HG03558 (cell line): Measurements from ENCODE around the gene RBM39.
"Not testable (repeated sequence)": the region's sequence is repeated elsewhere in the genome, so short reads cannot be mapped to it uniquely, and the experiment has no call there.

Experiments used
- ATAC-seq: cut with Tn5 transposase; IDR thresholded peaks from one replicate; pipeline ENCODE4 v1.9.1; 2021; ENCODE audit warnings: moderate number of reproducible peaks; ENCODE audit not compliant: unreplicated experiment; ENCODE audit errors: extremely low read depth

The RBM39 gene

DNA sequence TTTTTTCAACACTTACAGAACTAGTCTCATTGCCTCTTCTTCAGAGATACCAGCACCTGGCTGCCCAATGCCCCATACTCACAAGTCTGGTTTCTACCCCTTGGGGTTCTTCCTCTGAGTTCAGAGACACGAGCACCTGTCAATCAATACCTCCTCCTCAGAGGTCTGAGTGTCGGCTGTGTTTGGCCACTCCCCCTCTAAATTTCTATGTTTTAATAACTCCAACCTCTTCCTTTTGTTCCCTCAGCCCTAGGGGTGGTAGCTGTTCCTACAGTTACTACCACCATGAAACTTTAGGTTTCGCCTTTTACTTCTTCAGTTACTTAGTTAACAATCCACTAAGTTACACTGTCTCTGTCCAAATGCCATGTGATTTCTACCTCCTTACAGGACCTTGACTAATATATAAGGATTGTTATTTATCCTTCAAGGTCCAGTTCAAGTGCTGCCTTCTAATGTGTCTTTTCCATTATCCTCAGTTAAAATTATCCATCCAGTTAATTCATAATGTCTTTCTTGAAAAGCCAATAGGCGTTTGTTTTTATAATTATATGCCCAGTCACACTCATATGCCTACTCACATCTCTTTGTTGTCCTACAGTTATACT, 15.1 kb upstream of the RBM39 start:
- no peak for ATAC-seq

DNA sequence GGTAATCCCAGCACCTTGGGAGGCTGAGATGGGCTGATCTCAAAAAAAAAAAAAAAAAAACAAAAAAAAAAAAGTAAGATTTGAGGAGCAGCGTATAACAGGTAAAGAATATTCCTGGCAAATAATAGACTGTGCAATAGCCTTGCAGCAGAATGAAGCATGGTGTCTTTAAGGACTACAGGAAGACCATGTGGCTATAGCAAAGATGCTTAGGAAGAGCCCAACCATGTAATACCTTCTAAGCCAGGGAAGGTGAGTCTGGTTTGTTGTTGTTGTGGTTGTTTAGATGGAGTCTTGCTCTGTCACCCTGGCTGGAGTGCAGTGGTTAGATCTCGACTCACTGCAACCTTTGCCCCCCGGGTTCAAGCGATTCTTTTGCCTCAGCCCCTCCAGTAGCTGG, 14.3 kb upstream of the RBM39 start:
- ATAC-seq: no peak

DNA sequence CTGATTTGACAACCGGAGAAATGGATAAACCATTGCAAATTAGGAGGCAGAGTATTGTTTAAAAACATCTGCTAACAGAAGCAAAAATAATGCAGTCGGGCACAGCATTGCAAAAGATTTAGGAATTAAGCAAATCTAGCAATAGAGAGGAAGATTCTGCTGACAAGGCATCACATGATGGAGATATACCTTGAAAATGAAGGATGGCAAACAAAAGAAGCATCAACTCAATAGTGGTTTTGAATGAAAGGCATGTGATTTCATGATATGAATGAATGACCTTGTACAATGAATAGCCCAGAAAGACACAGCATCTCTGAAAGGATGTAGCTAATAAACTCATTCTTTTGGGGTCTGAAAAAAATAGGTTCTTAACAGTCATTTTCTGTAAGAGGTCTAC, 8.6 kb upstream of the RBM39 start:
- ATAC-seq: no peak

DNA sequence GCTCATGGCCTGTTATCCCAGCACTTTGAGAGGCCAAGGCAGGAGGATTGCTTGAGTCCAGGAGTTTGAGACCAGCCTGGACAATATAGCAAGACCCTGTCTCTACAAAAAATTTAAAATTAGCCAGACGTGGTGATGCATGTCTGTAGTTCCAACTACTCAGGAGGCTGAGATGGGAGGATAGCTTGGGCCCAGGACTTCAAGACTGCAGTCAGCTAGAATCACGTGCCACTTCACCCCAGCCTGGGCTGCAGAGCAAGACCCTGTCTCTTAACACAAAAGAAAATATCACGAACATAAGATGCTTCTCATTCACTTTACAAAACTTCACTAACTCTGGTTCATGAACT, 2.4 kb upstream of the RBM39 start:
- ATAC-seq: not testable (repeated sequence)

DNA sequence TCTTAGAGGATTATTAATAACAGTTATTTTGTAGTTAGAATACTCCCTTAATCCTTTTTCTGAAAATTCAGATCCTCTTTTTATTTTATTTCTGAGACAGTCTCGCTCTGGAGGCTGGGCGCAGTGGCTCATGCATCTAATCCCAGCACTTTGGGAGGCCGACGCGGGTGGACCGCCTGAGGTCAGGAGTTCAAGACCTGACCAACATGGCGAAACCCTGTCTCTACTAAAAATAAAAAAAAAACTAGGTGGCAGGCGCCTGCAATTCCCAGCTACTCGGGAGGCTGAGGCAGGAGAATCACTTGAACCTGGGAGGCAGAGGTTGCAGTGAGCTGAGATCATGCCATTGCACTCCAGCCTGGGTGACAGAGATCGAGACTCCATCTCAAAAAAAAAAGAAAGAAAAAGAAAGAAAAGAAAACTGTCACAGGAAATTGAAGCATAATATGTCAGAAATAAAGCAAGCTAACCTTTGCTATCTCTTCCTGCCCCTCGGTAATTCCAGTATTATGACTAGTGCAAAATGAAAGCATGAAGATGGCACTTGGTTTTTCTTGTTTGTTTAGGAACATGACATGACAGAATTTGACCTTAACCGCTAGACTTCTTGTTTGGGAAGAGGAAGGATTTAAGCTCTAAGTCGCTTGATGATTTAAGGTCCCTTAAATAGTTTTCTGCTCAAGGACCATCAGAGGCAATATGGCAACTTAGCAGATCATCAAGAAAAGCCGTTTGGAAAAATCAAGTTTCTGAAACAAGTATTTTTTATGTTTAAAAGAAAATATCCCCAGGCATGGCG, 1.8 kb upstream of the RBM39 start:
- ATAC-seq: no peak

DNA sequence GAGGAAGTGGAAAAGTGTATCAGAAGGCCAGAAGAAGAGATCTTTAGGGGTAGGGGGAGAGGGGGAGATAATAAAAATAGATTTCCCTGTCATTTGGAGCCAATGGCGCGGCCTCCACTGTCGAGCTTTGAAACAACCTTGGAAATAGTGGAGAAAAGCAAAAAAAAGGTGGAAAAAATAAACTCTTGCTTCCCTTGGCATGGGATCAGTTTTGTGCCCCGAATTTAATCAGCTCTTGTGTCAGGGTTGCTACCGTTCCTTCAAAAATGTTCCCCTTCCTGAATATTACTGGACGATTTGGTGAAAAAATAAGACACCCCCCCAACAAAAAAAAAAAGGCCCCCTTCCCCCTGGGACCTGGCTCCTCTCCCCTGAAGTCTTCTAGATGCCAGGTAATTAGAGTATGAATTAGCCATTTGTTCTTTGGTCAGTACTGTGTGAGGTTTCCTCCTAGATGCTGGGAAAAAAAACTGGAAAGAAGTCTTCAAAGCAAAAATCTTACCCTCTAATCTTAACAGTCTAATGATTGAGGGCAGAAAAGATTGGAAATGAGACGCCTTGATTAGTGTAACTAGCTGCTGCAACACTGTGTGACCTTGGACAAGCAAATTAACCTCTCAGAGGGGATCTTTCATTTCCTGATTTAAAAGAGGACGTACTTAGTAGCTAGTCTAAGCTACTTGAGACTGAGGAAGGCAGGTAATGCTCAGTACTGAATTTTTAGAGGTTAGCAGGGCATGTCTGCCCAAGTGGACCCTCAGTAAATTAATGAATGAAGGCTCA, 872 bp upstream of the RBM39 start:
- ATAC-seq: no peak

DNA sequence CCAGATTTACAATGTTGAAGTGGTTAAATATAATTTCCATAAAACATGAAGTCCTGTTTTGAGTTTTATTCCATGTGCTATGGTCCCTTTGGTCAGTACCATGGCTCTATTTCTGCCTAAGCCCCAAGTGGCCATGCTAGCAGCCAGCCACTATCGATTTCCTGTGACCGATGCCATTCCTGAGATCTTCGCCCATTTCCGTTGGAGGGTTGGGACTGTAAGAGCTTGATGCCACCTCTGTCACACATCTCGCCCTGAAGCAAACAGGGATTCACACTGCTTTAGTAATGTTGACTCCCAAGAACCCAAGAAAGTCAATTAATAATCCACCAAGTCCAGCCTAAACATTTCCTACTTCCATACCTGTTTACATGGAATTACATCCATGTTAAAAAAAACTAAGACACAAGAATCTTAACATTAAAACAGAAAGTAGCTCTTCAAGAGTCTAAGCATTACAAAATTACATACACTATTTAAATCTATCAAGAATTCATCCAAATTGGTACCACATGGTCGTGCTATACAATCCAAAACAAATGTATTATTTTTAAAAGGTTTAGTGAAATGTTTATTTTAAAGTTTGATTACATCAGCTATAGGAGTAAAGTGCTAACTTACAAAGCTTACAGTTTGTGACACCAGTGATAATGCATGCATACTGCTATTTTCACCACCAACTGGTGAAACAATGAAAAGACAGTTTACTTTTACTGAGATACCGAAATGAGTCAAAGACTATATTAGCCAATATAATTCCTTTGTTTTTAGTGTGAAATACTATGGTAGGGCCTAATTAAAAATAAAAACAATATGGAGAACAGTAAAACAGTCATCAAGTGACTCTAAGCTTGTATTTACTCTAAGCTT, 2.5 kb downstream of the RBM39 start:
- no peak for ATAC-seq

DNA sequence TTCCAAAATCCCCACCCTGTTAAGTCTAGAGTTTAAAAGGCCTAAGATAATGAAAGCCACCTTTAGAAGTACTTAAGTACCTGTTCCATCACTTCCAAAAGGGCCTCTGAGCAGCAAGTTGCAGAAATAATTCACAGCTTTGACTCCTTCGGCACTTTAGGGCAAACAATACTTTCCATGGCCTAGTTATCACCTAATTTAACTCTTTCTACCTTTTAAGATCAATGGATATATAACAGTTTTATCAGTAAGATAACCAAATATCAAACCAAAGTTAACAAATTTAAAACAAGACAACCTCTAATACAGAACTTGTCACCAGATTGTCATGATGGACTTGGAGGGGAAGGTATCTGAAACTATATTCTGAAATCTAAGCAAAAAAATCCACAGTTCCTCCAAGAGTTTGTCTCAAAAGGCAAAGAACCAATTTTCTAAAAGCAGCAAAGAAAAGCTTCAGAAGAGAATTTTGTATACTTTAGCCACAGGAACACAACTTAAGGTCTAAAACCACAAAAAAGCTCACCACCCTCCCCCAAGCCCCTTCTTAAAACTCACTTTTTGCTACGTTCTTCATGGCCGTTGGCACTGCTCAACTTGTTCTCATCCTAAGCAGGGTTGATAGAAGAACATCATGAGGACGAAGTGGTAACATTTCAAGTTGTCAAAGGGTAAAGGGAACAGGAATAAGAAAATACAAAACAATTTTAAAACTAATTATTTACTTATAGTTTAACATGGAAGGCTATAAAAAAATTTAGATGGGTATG, 3.5 kb downstream of the RBM39 start:
- ATAC-seq: no peak

DNA sequence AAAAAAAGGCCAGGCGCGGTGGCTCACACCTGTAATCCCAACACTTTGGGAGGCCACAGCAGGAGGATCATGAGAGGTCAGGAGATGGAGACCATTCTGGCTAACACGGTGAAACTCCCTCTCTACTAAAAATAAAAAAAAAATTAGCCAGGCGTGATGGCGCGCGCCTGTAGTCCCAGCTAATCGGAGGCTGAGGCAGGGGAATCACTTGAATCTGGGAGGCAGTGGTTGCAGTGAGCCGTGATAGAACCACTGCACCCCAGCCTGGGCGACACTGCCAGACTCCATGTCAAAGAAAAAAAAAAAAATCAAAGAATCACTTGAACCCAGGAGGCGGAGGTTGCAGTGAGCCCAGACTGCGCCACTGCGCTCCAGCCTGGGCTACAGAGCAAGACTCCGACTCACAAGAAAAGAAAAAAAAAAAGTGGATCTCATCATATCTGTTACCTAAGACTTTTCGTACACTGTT, 4.2 kb downstream of the RBM39 start:
- ATAC-seq: no peak

DNA sequence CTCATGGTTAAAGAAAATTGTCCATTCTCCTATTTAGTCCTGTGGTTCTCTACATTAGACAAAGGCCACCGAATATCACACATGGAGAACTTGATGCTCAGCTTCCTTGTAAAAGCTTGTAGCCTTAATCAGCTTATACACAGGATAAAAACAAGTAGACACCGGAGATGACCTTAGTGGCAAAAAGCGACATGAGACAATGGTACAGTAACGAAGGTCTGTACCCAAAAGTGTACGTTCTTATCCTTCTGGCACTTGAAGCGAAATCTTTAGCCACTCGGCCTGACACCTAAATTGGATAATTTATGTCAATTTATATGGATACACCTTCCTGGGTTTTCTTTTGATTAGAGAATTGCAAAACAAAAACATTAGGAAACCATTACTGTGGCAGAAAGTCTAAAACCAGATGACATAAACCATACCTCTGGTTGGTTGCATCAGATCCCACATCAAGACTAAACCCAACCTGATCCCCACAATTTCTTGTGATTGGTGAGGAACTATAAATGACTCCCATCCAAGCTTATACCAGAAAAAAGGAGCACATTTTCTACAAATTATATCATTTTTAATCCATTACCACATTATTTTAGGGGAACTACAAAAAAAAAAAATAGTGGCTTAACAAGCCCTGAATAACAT, 6.1 kb downstream of the RBM39 start:
- no peak for ATAC-seq

DNA sequence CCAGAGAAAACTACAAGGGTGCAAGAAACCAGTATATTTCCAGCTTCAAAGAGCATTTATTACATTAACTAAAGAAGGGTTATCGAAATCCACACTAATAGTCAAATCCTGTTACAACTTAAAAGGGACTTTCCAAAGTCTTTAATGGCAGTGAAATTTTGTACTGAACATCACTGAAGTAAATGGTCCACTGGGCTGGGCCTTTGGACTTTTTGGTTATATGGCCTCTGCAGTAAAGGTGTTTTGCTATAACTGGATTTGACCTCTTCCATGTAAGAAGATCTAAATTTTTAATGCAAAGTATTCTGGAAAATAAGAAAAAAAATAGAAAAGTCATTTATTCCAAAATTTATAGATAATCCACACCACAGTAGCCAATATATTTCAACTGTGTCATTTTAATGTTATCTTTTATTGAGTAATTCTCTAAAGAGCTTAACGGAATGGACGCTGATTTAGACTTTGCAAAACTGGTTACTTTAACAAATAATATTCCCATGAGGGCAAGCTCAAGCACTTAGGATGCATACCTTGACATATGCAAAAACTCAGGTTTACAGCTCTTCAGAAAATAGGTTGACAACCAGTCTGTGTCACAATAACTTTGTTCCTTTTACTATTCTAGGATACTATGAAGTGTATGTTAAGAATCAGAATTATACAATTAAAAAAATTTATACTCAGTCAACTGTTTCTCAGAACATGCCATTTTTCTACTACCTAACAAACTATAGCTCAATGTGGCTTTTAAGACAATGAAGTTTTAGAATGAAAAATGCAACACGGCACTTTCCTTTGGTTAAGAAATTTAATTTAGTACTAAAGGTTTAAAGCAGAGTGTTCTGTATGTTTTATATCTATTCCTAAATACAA, 7.0 kb downstream of the RBM39 start:
- no peak for ATAC-seq

DNA sequence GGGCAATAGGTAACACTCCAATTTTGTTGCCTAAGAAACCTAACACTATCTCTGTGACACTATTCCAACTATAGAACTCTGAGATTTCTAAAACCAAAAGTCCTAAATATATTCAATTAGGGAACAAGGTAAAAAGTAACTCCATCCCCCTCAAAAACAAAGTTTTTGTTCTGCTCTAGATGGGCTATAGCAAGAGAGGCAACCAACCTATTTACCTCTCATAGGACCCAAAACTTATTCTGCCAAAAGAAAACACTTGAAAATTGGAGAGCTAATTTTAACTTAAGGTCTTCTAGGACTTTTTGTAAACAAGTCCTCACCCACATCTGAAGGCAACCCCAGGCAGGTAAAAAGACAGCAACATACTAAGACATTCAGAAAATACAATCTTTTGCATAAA, 7.7 kb downstream of the RBM39 start:
- ATAC-seq: no peak

DNA sequence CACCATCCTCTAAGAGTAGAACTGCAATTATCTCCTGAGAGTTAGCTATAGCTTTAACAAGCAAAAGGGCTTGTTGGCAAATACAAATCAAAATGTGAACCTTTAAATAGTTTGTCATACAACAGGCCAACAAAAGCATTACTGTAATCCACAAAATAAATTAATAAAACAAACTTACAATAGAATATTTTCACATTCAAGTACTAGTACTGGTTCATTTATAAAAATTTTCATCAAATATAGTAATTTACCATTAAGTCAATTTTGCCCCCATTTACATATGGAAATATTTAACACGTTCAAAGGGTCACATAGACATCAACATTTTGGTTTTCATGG, 9.4 kb downstream of the RBM39 start:
- ATAC-seq: no peak

DNA sequence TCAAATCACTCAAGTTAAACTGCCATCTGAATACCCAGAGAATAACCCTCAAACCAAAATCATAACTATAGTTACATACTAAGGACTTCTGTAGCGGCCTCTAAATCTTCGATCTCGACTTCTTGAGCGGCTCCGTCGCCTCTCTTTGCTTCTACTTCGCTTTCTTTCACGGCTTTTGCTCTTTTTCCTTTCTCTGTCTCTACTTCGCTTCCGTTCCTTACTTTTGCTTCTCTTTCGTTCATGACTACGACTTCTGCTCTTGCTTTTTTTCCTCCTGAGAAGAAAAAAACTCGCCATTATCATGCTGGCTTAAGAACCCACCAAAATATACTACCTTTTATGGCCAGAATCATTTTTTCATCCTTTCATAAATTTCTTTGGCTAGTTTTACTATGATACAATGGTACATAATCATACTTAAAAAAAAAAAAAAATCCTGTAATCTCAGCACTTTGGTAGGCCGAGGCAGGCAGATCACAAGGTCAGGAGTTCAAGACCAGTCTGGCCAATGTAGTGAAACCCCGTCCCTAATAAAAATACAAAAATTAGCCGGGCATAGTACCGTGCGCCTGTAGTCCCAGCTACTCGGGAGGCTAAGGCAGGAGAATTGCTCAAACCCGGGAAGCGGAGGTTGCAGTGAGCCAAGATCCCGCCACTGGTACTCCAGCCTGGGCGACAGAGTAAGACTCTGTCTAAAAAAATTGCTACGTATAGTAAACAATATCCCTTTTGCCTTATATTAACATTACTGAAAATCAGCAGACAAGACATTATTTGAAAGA, 10.0 kb downstream of the RBM39 start:
- no peak for ATAC-seq

DNA sequence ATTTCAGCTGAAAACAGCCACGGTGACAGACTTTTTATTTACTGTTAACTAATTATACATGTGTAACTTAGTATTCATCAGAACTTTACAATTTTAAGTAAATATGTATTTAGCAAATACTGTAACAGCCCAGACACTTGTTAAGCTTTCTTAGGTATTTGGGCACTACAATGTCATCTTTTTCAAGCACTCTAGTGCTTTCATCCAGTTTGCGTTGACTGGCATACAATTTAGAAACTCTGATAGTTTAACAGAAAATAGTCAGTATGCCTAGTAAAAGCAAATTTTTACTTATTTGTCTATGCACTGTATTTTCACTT, 10.6 kb downstream of the RBM39 start:
- no peak for ATAC-seq

DNA sequence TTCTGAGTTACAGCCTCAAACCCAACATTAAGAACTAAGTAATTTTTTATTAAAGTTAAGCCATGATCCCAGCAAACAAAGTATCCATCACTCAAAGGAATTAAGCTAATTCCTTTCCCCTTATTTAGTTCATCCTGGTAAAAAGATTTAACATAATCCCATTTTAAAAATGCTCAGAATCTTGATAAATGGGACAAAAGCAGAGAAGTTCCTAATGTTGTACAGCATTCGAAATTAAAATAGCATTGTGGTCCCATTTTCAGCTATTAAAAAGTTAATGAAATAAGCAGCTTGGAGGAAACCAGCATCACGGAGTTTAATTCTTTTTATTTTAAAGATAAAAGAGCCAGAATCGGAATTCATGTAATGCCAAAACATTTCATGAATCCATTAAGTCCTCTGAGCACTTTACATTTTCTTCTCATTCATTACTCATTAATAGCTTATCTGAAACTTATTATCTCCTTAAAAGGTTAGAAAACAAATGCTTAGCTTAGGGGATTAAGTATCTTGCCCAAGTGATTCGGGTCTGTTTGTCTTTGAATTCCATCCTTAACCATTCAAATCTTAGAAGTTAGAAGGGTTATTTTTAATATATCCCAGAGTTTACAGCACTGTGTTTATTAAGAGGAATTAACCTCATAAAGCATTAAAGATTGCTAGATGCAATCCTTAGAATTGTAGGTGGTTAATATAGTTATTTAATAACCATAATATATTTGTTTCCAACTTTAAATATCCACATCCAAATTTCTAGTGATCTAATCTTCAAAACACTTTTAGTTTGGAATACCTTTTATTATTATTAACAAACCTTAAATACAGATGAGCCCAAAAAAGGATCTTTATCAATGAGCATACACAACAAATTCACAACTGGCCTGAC, 11.2 kb downstream of the RBM39 start:
- no peak for ATAC-seq
